Endometrial microvascular endothelial cells (primary cell): ENCODE measurements around the gene ADARB1. TPM values are rescaled to one million over a fixed set of nuclear protein-coding genes. Genes with fewer than 3 reads are reported as not detected.

Experiments used
- in situ Hi-C: cut with HindIII; loops from 2 replicates; pipeline ENCODE4 v1.10.0; 2017; ENCODE audit warnings: low sequenced_read_pairs, low pct_unique_long_range_greater_than_20kb; ENCODE audit errors: inconsistent ontology term
- total RNA-seq: library from RNA; depleted of rRNA; stranded (reverse); fragments of >200 nt; gene quantifications from one replicate; pipeline ENCODE4 v1.2.3, GENCODE V29; 2015; ENCODE audit errors: inconsistent ontology term

Gene ADARB1
- total RNA-seq, 1 donor from 2014 or later, result 21.0 TPM

DNA sequence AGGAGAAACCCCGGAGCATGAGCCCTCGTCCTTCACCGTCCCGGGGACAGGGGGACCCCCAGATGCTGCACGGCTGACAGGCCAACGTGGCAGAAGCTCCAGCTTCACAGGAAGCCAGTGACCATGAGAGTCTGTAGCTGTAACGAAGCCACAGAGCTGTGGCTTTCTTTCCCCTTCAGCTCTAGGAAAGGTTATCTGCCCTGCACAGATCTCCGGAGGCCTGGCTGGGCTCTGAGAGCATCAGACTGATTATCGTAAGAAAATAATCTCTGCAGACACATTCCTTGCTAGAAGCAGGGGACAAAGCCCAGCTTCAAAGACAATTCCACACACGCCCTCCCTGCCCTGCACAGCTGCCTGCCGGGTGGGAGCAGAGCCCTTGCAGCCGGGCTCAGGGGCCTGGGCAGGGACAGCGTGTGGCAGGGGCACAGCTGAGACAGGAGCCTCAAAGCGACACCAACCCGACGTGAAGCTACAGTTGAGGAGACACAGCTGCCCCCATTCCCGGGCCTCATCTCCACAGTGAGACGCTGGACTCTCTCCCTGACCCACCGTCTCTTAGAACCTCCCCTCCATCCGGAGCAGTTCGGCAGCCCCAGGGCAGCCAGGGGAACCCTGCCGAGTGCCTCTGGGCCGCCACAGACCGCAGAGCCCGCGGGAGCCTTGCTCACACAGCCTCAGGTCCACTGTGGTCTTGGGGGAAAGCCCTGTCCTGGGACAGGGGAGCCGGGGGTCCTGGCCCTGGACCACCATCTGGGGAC is 182.7 kb downstream of the ADARB1 start:
- in situ Hi-C loops, result no loop called here

- in situ Hi-C loops, result no loop called here
Measured at GRCh38 chr21:45257673-45258341, 183.4 kb downstream of the ADARB1 start.

DNA sequence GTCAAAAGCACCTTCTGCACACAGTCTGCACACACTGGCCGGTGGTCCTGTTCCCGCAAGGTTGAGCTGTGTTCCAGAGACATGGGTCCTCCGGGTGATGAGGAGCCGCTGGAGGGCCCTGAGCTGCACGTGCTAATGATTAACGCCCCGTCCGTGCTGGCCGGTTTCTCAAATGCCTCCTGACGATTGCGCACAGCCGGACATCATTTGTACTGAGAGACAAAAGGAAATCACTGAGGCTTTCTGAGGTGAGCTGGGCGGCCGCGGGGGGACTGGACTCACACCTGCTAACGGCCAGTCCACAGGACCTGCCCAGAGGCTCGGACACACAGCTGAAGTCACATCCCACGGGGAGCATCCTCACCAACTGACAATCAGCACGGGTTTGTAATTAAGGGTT is 184.1 kb downstream of the ADARB1 start:
- in situ Hi-C loops, result no loop called here

GRCh38 chr21:45259206-45259840 is 184.9 kb downstream of the ADARB1 start:
- in situ Hi-C loops, result no loop called here

DNA sequence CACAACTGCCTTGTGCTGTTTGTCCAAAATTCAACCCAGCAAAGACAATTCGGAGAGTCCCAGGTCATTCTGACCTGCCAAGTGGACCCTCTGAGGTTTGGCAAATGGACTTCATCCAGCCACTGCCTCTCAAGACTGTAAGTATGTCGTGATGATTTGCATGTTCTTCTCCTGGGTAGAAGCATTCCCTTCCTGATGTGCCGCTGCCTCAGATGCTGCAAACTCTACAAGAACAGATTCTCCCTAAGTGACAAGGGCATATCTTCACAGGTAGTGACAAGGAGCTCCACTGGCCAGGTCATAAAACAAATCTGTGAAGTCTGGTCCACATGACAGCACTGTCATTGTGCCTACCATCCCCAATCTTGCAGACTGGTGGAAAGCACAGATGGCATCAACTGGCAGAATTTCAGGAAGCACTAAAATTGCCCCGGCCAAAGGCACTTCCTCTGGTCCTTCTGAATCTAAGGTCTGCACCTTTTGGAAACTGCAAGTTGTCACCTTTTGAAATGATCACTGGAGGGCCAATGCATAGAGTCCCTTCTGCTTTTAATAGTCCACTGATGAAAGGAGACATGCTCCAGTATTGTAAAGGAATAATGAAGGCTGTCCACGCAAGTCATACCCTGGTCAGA is 185.9 kb downstream of the ADARB1 start:
- in situ Hi-C loops, result no loop called here

- in situ Hi-C loops, result no loop called here
Measured at GRCh38 chr21:45261093-45261492, 186.7 kb downstream of the ADARB1 start.

- in situ Hi-C loops, result no loop called here
Measured at GRCh38 chr21:45262041-45262581, 187.7 kb downstream of the ADARB1 start.

DNA sequence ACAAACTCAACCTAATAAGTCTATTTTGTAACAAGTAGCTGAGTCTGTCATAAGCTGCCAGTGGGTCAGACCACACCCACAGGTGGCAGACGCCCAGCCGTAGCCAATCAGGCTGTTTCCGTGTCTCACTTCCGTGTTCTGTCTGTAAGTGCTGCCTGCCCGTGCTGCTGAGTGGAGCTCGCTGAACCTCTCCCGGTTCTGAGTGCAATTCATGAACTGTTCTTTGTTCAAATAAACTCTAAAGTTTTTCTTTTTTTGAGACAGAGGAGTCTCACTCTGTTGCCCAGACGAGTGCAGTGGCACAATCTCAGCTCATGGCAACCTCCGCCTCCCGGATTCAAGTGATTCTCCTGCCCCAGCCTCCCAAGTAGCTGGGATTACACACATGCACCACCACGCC is 188.2 kb downstream of the ADARB1 start:
- in situ Hi-C loops, result no loop called here

DNA sequence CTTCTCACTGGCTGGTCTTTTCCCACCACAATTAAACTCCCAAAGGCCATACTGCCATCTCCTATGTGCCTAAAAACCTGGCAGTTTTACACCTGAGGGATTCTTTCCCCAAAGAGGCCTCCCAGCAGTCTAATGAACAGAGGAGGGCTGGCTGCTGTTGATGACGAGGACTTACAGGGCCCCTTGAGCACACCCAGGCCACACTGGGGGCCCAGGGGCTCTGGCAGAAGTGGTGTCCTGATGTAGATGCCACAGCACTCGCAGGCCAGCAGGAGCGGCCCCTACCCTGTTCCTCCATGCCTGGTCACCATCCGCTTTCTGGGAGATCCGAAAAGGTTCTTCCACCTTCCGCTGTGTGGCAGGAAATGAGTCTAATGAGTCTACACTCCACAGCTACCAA is 189.2 kb downstream of the ADARB1 start:
- in situ Hi-C loops, result no loop called here

GRCh38 chr21:45264146-45264911 is 189.9 kb downstream of the ADARB1 start:
- in situ Hi-C loops, result no loop called here

GRCh38 chr21:45264912-45265515 is 190.6 kb downstream of the ADARB1 start:
- in situ Hi-C loops, result no loop called here

- in situ Hi-C loops, result no loop called here
Measured at GRCh38 chr21:45265721-45266517, 191.5 kb downstream of the ADARB1 start.

DNA sequence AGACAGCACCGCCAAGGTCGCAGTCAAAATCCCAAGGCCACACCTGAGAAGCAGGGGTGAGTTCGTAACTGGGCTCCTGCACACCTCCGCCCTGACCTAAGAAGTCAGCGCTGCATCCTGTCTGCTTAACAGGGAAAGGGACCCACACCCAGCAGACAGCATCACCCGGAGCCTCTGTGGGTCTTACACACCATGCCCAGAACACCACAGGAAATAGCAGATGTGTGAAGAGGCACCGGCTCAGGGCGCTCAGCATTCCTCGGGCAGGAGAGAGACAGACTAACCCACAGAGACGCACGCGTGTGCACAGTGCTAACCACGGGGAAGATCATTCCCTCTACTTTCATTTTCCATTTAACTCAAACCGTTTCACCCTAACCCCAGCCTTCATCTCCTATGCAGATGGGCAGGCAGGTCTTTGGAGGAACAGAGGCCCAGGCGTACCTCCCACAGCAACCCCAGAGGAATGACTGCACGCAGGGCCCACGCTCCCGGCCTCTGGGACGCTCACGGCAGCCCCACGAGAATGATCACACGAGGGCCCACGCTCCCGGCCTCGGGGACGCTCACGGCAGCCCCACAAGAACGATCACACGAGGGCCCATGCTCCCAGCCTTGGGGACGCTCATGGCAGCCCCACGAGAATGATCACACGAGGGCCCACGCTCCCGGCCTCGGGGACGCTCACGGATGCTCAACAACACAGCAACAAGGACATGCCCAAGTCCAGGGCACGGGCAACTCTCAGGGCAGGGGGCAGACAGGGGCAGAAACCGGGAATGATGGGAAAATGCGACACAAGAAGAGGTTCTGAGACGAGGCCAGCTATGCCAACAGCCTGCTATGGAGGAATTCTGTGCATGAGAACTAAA is 192.4 kb downstream of the ADARB1 start:
- in situ Hi-C loops, result no loop called here

- in situ Hi-C loops, result no loop called here
Measured at GRCh38 chr21:45267390-45267760, 193.0 kb downstream of the ADARB1 start.

GRCh38 chr21:45269861-45270260 is 195.5 kb downstream of the ADARB1 start:
- in situ Hi-C loops, result no loop called here

- in situ Hi-C loops, result no loop called here
Measured at GRCh38 chr21:45270306-45270821, 196.0 kb downstream of the ADARB1 start.
